PFSK-1 (cell line): ENCODE data around the gene CEP128.

Experiments
- FOXP2 ChIP-seq: optimal IDR thresholded peaks from 2 replicates; pipeline ENCODE3; 2011; ENCODE audit warnings: borderline replicate concordance, control low read depth, inconsistent platforms; ENCODE audit not compliant: insufficient read depth; ENCODE audit errors: extremely low read length, extremely low read depth
- POLR2AphosphoS5 ChIP-seq: IDR thresholded peaks from 2 replicates; pipeline ENCODE4 v1.6.1; 2012; ENCODE audit warnings: low read depth, mild to moderate bottlenecking, control low read depth, low read length, moderate library complexity
- REST ChIP-seq, 2 experiments: IDR thresholded peaks; 2 replicates each; pipeline versions ENCODE4 v1.6.1 to v1.8.0; 2011 to 2012; ENCODE audit warnings: low read depth in 2 of 2, low read length in 2 of 2, control low read depth in 1 of 2, inconsistent platforms in 1 of 2, mild to moderate bottlenecking in 1 of 2, moderate library complexity in 1 of 2; ENCODE audit not compliant: insufficient read depth in 1 of 2
- SIN3A ChIP-seq: IDR thresholded peaks from 2 replicates; pipeline ENCODE4 v1.6.1; 2012; ENCODE audit warnings: mild to moderate bottlenecking, low read length, moderate library complexity, borderline replicate concordance; ENCODE audit not compliant: insufficient read depth
- TAF1 ChIP-seq: IDR thresholded peaks from 2 replicates; pipeline ENCODE4 v1.6.1; 2012; ENCODE audit warnings: low read length, control low read depth, borderline replicate concordance; ENCODE audit not compliant: insufficient read depth

The CEP128 gene

GRCh38 chr14:80658733-80659132, 282.8 kb downstream of the CEP128 start:
- TF ChIP-seq TAF1 = no peak

DNA sequence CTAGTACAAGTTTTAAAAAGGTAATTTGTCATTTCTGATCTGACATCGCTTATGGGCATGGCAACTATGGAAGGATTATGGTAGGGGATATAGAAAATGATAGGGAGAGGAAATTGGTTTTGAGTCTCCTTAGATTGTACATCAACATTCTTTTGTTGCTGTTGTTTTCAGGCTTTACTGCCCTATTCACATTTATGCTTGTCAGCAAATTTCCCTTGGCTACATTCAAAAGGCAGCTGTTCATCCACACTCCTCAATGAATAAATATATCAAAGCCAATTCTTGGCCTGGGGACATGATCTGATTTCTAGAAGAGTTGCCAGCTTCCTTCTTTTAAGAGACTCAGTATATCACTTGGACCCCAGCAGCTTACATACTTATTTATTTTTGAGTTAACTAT, 283.4 kb downstream of the CEP128 start:
- TF ChIP-seq POLR2AphosphoS5 (no peak), FOXP2 (no peak), TAF1 (no peak), SIN3A (no peak), REST (IDR thresholded peaks at IDR 0.05; ENCODE audit: insufficient read depth in 1 of 2, low read depth in 2 of 2, low read length in 2 of 2) (no peak)

GRCh38 chr14:80653956-80654355, 287.6 kb downstream of the CEP128 start:
- TF ChIP-seq FOXP2 = no peak
- TF ChIP-seq POLR2AphosphoS5 = no peak
- TF ChIP-seq SIN3A = no peak
- TF ChIP-seq TAF1 = no peak
- no peak for TF ChIP-seq REST (IDR thresholded peaks at IDR 0.05; ENCODE audit: insufficient read depth in 1 of 2, low read depth in 2 of 2, low read length in 2 of 2)

GRCh38 chr14:80645667-80646413, 295.7 kb downstream of the CEP128 start:
- TF ChIP-seq REST (IDR thresholded peaks at IDR 0.05; ENCODE audit: insufficient read depth in 1 of 2, low read depth in 2 of 2, low read length in 2 of 2) (no peak), FOXP2 (no peak), SIN3A (no peak), TAF1 (no peak), POLR2AphosphoS5 (no peak)

GRCh38 chr14:80644826-80645225, 296.7 kb downstream of the CEP128 start:
- TF ChIP-seq FOXP2 (no peak), SIN3A (no peak), TAF1 (no peak), POLR2AphosphoS5 (no peak), REST (IDR thresholded peaks at IDR 0.05; ENCODE audit: insufficient read depth in 1 of 2, low read depth in 2 of 2, low read length in 2 of 2) (no peak)
